Gastrocnemius medialis (tissue), 4 donors: ENCODE results near the gene GIT2.

Source experiments
- CTCF ChIP-seq, 5 experiments: fragments of 450-650 bp in 3 of 5; fragments of 200-600 bp in 2 of 5; sonication (generic) in 2 of 5; IDR thresholded peaks in 4 of 5; conservative IDR thresholded peaks in 1 of 5; 1 replicate in 4 of 5; 2 replicates in 1 of 5; pipeline ENCODE4 v1.5.1; 2016 to 2019; ENCODE audit warnings: antibody characterized with exemption in 5 of 5, mild to moderate bottlenecking in 3 of 5, moderate library complexity in 3 of 5
- POLR2A ChIP-seq, 2 donors: fragments of 450-650 bp; IDR thresholded peaks; one replicate each; pipeline ENCODE4 v1.6.1; 2017; ENCODE audit warnings: antibody characterized with exemption in 2 of 2, mild to moderate bottlenecking in 2 of 2, moderate library complexity in 2 of 2

GRCh38 chr12:109892748-109893147 lies 103.4 kb downstream of the GIT2 start:
- no peak for TF ChIP-seq POLR2A (IDR thresholded peaks at IDR 0.05)
- TF ChIP-seq CTCF (IDR thresholded peaks at IDR 0.05 in 4 of 5, conservative IDR thresholded peaks at IDR 0.05 in 1 of 5), result no peak
